Epithelial cell of esophagus (primary cell): ENCODE data around the gene SAMD10.
"Not testable (repeated sequence)": the region's sequence is repeated elsewhere in the genome, so short reads cannot be mapped to it uniquely, and the experiment has no call there.

ENCODE experiments used
- DNase-seq: peaks from one replicate; pipeline ENCODE4 v3.0.0; 2010; ENCODE audit warnings: low read depth
- H3K4me3 ChIP-seq: 2 replicates; pipeline ENCODE4 v1.5.1; 2011; ENCODE audit warnings: mild to moderate bottlenecking, low read length, control low read depth
- TF ChIP-seq, protein P1 (sequence below): IDR thresholded peaks from 2 replicates; pipeline ENCODE4 v1.5.1; 2011; ENCODE audit warnings: low read depth, mild to moderate bottlenecking, low read length, control low read depth, inconsistent platforms; ENCODE audit not compliant: insufficient read depth; ENCODE audit errors: missing control alignments

SAMD10 gene

DNA sequence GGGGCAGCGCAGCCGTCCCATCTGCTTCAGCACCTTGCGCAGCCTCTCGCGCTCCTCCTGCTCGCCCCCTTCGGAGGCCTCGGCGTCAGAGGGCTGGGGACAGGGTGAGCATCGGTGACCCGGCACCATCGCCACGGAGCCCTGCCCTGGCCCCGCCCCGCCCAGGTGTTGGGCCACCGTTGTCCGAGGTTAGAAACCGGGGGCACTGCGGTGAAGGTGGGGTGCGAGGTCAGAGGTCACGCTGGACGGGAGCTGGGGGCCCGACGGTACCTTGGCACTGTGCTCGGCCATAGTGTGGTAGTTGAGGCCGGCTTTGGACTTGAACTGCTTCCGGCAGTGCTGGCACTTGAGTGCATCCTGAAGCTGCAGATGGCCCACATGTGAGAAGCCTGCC, 16.1 kb downstream of the SAMD10 start:
- no peak for DNase-seq
- TF ChIP-seq, protein P1, sequence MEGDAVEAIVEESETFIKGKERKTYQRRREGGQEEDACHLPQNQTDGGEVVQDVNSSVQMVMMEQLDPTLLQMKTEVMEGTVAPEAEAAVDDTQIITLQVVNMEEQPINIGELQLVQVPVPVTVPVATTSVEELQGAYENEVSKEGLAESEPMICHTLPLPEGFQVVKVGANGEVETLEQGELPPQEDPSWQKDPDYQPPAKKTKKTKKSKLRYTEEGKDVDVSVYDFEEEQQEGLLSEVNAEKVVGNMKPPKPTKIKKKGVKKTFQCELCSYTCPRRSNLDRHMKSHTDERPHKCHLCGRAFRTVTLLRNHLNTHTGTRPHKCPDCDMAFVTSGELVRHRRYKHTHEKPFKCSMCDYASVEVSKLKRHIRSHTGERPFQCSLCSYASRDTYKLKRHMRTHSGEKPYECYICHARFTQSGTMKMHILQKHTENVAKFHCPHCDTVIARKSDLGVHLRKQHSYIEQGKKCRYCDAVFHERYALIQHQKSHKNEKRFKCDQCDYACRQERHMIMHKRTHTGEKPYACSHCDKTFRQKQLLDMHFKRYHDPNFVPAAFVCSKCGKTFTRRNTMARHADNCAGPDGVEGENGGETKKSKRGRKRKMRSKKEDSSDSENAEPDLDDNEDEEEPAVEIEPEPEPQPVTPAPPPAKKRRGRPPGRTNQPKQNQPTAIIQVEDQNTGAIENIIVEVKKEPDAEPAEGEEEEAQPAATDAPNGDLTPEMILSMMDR = no peak
- H3K4me3 ChIP-seq = no peak overlapping the region

DNA sequence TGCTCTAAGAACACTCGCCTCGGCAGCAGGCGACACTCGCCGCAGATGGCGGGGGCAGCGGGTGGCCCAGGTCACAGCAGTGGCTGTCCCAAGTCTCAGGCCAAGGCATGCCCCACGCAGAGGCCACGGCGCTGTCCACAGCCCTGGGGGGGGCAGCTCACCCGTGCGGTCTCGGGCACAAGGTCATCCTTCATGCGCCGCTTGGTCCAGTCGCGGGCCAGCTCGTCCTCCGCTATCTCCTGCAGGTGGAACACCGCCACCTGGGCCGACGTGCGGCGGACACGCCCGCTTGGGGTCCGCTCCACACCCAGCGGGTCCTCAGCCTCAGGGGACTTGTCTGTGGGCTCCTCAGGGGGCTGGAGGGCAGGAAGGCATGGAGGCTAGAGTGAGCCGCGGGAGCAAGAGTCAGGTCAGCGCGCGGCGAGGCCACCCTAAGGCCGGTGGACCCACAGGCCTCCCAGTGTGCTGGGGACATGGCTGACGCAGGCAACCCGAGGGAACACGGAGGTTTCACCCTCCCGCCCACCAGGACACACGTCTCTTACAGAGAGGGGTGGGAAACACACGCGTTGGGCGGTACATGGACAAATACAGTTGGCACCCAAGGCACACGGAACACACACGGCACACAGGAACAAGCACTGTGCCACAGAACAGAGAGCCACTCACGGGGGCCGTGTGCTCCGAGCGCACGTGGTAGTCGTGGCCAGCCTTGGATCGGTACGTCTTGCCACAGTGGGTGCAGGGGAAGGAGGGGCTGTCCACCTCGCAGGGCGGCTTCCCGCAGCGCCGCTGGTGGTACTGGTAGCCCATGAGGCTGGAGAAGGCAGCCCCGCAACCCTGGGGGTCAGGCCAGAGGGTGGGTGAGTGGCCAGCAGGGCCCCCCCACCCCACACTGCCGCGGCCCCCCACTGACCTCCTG, 16.8 kb downstream of the SAMD10 start:
- DNase-seq = no peak
- TF ChIP-seq, protein P1 = no peak
- H3K4me3 ChIP-seq = no peak overlapping the region

DNA sequence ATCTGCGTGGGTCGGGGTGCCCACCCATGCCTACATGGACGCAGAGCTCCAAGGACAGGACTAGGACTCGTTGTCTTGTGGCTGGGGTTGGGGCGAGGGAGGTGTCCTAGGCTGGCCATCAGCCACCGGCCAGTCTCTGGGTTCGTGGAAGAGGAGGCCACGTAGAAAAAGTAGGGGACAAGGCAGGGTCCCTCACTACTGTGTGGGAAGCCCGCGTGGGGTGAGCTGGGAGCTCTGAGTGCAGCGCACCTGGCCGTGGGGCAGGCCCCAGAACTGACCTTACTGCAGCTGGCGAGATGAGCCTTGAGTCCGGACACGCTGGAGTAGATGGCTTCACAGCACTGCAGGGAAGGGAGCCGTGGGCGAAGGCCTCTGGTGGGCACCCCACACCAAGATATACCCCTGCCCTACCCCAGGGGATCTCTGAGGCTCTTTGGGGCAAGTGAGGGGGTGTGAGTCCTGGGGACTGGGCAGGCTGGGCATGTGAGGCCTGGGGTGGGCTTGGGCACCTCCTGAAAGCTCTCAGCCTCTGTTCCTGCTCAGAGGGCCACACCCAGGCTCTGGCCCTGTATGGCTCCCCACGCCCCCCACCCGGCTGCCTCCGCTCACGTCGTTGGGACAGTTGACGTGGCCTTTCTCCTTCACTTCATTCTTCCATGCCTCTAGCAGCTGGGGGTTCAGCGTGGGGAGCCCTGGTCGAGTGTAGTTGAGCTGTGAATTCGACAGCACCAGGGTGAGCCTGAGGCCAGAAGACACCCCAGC, 17.6 kb downstream of the SAMD10 start:
- H3K4me3 ChIP-seq = no peak overlapping the region
- TF ChIP-seq, protein P1 = no peak
- DNase-seq = no peak

DNA sequence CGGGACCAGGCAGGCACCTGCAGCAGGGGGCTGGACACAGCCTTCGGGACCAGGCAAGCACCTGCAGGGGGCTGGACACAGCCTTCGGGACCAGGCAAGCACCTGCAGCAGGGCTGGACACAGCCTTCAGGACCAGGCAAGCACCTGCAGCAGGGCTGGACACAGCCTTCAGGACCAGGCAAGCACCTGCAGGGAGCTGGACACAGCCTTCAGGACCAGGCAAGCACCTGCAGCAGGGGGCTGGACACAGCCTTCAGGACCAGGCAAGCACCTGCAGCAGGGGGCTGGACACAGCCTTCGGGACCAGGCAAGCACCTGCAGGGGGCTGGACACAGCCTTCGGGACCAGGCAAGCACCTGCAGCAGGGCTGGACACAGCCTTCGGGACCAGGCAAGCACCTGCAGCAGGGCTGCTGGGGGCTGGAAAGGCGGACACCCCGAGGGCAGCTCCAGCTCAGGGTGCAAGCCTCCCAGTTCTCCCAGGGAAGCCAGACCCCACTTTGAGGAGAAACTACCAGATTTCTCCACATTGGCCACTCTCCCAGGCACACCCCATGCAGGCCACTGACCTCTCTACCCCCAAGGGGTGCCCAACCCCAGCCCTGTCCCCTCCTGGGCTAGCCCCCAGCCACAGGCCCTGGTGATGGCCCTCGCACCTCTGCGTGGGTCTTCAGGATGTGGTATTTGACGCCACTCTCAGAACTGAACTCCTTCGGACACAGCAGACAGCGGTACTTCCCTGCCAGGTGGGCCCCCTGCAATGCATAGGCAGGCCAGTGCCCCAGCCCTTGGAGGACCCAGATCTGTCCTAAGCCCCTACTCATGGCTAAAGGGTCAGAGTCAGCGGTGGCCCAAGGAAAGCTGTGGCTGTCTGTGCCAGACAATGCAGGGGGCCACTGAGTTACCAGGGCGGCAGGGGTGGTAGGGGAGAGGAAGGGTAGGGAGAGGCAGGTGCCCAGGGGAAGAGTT, 18.5 kb downstream of the SAMD10 start:
- DNase-seq, H3K4me3 ChIP-seq: not testable (repeated sequence)

DNA sequence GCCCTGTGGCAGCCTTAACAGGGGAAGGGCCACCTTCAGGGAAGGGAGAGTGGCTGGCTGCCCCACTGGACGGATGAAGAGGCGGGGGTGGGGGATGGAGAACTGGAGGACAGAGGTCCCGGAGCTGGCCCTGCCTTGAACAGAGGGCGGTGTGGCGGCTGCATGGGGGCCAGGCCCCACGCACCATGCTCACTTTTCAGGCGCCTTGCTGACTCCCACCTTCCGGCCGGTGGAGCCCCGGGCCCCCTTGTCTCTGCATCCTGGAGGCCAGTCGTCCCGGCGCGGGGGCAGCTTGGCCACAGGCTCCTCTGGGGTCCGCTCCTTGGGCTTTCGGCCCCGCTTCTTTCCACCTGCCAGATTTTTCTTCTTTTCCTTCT, 19.8 kb downstream of the SAMD10 start:
- DNase-seq = no peak
- TF ChIP-seq, protein P1 = no peak
- no peak overlapping the region for H3K4me3 ChIP-seq

DNA sequence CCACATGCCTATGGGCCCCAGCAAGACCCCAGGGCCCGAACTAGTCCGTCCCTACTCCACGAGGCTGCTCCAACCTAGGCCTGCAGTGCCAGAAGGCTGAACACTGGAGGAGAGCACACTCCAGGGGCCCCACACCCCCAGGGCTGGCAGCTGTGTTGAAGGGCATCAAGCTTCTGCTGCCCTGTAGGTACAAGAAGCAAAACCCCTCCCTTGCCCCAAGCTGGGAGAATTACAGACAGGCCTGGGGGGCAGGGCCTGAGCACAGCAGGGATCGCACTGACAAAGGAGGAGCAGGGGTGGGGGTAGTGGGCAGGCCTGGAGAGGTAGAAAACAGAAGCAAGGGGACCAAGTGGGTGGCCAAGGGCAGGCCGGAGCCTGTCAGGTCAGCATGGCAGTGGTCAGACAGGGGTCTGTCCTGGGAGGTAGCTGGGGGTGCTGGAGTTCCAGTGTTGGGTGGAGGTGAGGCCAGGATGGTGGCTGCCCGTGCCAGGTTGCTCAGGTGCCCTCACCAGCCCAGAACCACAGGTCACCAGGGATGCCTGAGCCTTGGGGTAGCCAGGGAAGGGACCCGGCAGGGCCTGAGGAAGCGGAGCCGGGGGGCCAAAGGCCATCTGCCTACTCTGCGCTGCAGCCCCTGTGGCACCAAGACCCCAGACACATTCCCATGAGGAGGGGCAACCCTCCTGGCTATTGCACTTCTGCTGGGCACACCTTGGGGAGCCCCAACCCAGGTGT, 20.3 kb downstream of the SAMD10 start:
- no peak for DNase-seq
- H3K4me3 ChIP-seq = no peak overlapping the region
- TF ChIP-seq, protein P1 = no peak
